NCI-H2107 treated with DMSO at 0.1 percent for 48 hours (cell line): ENCODE data around the gene CASK.

ENCODE experiments used
- DNase-seq: peaks from one replicate; lab custom pipeline; 2025; ENCODE audit not compliant: unreplicated experiment; lab: John Stamatoyannopoulos, UW

CASK gene

GRCh38 chrX:41591906-41592305 lies 331.4 kb downstream of the CASK start:
- DNase-seq = no peak

- no peak for DNase-seq
Measured at GRCh38 chrX:41590641-41591040, 332.7 kb downstream of the CASK start.

GRCh38 chrX:41589634-41590270 lies 333.6 kb downstream of the CASK start:
- DNase-seq = no peak

DNA sequence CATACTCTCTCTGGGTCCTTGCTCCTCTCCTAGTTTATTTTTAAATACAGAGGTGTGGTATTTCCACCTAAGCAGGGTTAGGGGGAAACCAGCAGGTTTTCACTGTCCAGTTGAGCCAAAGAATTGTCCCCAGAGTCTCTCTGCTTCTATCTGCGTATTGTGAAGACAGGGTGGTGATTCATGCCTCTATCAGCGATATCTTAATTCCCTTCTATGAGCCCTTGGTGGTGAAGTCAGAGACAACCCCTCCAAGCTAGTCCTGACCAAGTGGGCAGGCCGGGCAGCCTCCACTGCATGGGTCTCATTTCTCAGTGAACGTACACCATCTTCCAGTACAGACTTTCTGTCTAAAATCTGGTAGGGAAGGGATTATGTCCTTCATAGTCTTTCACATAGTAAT lies 335.1 kb downstream of the CASK start:
- DNase-seq = no peak

- DNase-seq = no peak
Measured at GRCh38 chrX:41580423-41581064, 342.8 kb downstream of the CASK start.

- DNase-seq = no peak
Measured at GRCh38 chrX:41563876-41564275, 359.5 kb downstream of the CASK start.

DNA sequence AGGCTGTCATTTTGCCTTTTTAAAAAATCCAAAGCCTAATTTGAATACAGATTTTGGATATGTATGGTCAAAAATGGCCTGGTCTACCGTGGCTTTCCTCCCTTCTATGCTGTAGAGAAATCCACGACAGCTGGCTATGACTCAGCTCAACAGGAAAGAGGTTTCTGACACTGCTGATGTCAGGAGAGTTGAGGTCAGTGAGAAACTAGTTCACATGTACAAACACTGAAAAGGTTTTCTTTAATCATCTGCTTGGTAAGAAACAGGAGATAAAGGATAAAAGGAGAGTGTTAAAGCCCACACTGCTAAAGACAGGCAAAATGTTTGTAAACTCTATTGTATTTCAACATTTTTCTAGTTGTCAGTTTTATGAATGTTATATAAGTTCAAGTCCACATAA lies 362.3 kb downstream of the CASK start:
- DNase-seq = no peak

- DNase-seq = no peak
Measured at GRCh38 chrX:41559235-41560052, 363.9 kb downstream of the CASK start.

- DNase-seq = peak; percentile 4
Measured at GRCh38 chrX:41558531-41558930, 364.8 kb downstream of the CASK start.

GRCh38 chrX:41556958-41557357 lies 366.4 kb downstream of the CASK start:
- DNase-seq = no peak

- DNase-seq = no peak
Measured at GRCh38 chrX:41553688-41554087, 369.7 kb downstream of the CASK start.

GRCh38 chrX:41548411-41548810 lies 374.9 kb downstream of the CASK start:
- no peak for DNase-seq

DNA sequence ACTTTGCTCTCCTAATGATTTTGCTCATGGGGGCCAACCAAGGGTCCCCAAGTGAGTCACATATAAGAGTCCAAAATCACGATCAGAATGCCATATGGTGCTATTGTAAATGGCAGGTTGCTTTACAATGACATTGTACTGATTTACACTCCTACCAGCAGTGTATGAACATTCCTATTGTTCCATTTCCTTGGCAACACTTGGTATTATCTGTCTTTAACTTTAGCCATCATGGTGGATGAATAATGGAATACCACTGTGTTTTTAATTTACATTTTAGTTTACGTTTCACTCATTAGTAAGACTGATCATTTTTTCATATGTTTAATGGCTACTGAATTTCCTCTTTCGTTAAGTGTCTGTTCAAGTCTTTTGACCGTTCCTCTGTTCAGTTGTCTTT lies 379.7 kb downstream of the CASK start:
- DNase-seq = no peak

DNA sequence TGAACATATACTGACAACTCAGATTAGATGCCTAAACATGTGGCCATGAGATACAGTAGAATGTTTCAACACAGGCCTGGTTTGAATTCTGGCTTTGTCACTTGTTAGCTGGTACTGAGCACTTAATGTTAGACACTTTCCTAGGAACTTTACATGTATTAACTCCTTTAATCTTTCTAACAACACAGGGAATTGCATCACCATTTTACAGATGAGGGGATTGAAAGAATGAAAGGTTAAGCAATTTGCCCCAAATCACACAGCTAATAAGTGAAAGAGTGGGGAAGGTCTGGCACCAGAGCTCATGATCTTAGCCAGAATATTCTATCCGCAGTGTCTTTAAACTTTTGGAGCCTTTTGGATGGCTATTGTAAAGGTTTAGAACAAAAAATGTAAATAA lies 380.3 kb downstream of the CASK start:
- DNase-seq = no peak

DNA sequence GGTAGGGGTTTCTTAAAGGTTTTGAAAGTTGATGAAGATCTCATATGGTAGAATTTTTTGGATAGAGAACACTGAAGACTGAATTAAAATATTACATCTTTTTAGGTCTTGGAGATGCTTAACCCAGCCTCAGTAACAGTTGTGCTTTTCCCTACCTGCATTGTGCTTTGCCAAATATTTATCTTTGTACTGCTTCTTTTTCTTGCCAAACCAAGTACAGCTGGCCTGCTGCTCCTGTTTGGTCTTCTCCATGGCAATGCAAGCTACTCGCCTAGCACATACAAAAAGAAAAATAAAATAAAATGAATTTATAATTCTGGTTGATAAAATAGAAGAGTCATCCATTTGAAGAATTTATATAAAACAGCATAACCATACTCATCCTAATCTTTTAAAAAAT lies 380.8 kb downstream of the CASK start:
- no peak for DNase-seq

DNA sequence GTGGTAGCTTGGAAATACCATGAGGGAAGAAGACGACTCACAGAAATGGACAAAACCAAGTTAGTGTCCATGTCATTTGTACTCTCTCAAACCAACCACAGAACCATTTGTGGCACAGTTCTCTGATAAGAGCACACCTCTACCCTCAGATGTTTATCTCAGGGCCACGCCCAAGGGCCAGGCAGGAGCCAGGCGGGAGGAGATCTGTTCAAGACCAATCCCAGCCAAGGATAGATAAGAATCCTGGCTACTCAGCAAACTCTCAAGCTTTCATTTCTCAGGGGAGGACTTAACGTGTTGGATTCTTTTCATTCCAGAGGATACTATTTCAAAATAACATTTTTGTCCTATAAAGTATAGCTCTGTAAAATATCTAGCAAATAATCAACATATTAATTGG lies 381.2 kb downstream of the CASK start:
- no peak for DNase-seq

DNA sequence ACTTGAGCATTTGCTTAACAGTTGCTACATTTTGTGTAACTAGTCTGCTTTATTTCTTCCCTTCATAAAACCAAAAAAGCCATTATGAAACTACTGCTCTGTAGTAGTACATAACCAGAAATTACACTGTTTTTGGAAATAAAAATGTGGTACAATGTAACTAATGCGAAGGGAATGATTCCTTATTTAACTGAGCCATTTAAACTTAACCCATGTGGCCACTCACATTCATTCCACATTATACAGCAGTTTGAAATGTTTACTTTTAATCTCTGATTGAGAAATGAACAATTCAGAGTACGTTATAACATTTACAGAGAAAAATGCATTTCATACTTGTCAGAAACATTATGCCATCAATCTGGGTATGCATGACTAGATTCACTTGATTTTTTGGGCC lies 382.0 kb downstream of the CASK start:
- DNase-seq = no peak

DNA sequence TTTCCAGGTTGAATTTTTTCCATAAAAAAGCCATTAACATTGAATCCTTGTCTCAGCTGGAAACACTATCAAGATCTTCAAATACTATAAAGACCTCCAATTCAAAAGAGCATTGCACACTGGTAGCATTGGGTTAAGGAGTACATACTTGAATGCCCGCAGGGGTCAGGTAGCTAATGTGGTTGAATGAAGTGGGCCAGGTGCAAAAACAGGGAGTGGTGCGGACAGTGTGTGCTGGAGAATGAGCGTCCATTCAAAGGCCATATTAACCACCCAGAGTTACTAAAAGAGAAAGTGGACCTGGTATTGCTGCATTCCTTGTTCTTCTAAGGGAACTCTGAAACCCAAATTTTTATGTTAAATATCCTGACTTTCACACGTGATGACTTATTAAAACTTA lies 384.6 kb downstream of the CASK start:
- DNase-seq = peak; percentile 21

DNA sequence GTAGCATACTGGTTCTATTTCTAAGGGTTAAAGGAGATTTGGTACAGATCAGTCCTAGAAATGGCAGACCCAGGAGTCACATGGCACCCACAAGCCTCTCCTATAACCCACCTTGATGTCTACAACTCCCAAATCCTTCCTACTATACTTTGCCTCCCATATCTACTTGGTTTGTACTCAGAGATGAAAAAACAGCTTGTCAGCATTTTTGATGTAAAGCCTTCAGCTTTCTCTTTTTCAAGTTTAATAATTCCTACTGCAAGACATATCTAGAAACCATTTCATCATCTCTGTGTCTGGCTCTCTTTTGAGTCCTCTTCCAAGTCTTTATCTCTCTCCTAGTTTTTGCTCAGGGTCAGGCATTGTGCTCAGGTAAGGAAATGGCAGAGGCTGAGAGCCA lies 393.3 kb downstream of the CASK start:
- DNase-seq = no peak

DNA sequence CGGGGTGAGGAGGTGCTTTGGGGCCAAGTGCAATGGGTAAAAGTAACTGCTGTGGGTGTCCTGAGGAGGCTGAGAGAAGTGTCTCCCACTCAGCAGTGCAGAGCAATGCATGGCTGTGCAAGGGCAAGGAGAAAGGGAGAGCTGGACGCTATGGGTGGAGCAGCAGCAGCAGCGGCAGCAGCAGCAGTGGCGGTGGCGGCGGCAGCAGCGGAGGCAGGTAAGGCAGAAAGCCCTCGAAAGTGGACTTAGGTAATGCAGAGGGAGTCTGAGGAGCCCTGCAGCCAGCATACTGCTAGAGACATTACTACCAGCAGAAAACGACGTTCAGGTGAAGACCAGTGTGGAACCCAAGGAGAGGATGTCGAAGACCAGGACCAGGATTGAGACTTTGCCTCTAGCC lies 394.1 kb downstream of the CASK start:
- no peak for DNase-seq

DNA sequence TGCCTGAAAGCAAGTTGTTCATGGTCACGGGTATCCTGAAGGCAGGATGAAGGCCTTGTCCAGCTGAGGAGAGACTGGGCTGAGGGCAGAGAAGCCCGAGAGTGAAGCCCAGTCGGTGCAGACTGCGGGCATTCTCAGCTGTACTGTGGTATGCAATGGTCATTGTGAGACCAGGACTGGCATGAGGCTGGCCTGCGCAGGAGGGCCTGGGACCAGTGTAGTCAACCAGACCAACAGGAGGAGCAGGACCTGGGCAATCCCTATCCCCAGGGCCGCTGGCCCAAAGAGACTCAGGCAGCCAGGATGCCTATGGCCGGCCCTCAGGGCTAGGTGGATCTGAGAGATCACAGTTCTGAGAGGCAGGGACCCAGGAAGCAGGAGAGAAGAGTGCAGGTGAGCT lies 394.6 kb downstream of the CASK start:
- no peak for DNase-seq

GRCh38 chrX:41526925-41527324 lies 396.4 kb downstream of the CASK start:
- no peak for DNase-seq
